NCI-H774 (cell line): ENCODE measurements around the gene SETD6.

Experiments
- DNase-seq: peaks from one replicate; lab custom pipeline; 2025; lab: John Stamatoyannopoulos, UW

SETD6 gene

GRCh38 chr16:58508671-58509251 lies 6.6 kb upstream of the SETD6 start:
- no peak for DNase-seq

GRCh38 chr16:58509256-58510096 lies 5.8 kb upstream of the SETD6 start:
- no peak for DNase-seq

- DNase-seq: no peak
These were observed 5.1 kb upstream of the SETD6 start for GRCh38 chr16:58510097-58510775.

- DNase-seq: no peak
These were observed 4.3 kb upstream of the SETD6 start for GRCh38 chr16:58510776-58511628.

- peak; percentile 21 for DNase-seq
These were observed 3.1 kb upstream of the SETD6 start for GRCh38 chr16:58511933-58512815.

GRCh38 chr16:58513874-58514273 lies 1.4 kb upstream of the SETD6 start:
- no peak for DNase-seq

- DNase-seq: peak; percentile 31
These were observed 802 bp downstream of the SETD6 start for GRCh38 chr16:58515871-58516767.

GRCh38 chr16:58516768-58517107 lies 1.4 kb downstream of the SETD6 start:
- no peak for DNase-seq

GRCh38 chr16:58518083-58518979 lies 3.0 kb downstream of the SETD6 start:
- DNase-seq: no peak

- DNase-seq: no peak
These were observed 3.7 kb downstream of the SETD6 start for GRCh38 chr16:58518980-58519368.

GRCh38 chr16:58519707-58520106 lies 4.4 kb downstream of the SETD6 start:
- DNase-seq: no peak

GRCh38 chr16:58530179-58530578 lies 14.9 kb downstream of the SETD6 start:
- DNase-seq: no peak

GRCh38 chr16:58532414-58532813 lies 17.1 kb downstream of the SETD6 start:
- no peak for DNase-seq

GRCh38 chr16:58533751-58534470 lies 18.6 kb downstream of the SETD6 start:
- DNase-seq: no peak

- DNase-seq: no peak
These were observed 19.8 kb downstream of the SETD6 start for GRCh38 chr16:58535100-58535499.

GRCh38 chr16:58536278-58536677 lies 21.0 kb downstream of the SETD6 start:
- DNase-seq: no peak

GRCh38 chr16:58537124-58537906 lies 22.0 kb downstream of the SETD6 start:
- no peak for DNase-seq

GRCh38 chr16:58541711-58542110 lies 26.4 kb downstream of the SETD6 start:
- DNase-seq: no peak
